Activated CD4-positive, alpha-beta T cell treated with anti-CD3 and anti-CD28 coated beads, Interleukin-10, Interleukin-2, amounts not matched to agents 100 ng/mL and 50 ng/mL, durations not matched to agents 16 hours and 8 hours (primary cell): ENCODE data around the gene NDUFA13.

Experiments
- DNase-seq: peaks from one replicate; pipeline ENCODE4 v3.0.0-alpha.2; 2020

Gene NDUFA13

GRCh38 chr19:19489804-19490204 is 26.2 kb upstream of the NDUFA13 start:
- no peak for DNase-seq

GRCh38 chr19:19490214-19490968 is 25.6 kb upstream of the NDUFA13 start:
- DNase-seq: peak; percentile 85

GRCh38 chr19:19491321-19492025 is 24.6 kb upstream of the NDUFA13 start:
- no peak for DNase-seq

- DNase-seq: no peak
These were observed 23.9 kb upstream of the NDUFA13 start for GRCh38 chr19:19492026-19492610.

GRCh38 chr19:19493841-19494546 is 22.0 kb upstream of the NDUFA13 start:
- no peak for DNase-seq

- no peak for DNase-seq
These were observed 20.1 kb upstream of the NDUFA13 start for GRCh38 chr19:19495614-19496603.

GRCh38 chr19:19498255-19498991 is 17.6 kb upstream of the NDUFA13 start:
- DNase-seq: no peak

- no peak for DNase-seq
These were observed 16.6 kb upstream of the NDUFA13 start for GRCh38 chr19:19499272-19499995.

- no peak for DNase-seq
These were observed 14.9 kb upstream of the NDUFA13 start for GRCh38 chr19:19500975-19501644.

GRCh38 chr19:19501798-19502197 is 14.2 kb upstream of the NDUFA13 start:
- DNase-seq: no peak

GRCh38 chr19:19502281-19502680 is 13.7 kb upstream of the NDUFA13 start:
- DNase-seq: no peak

GRCh38 chr19:19502808-19503602 is 13.0 kb upstream of the NDUFA13 start:
- no peak for DNase-seq

- DNase-seq: no peak
These were observed 11.0 kb upstream of the NDUFA13 start for GRCh38 chr19:19504754-19505668.

GRCh38 chr19:19505669-19506326 is 10.2 kb upstream of the NDUFA13 start:
- no peak for DNase-seq

GRCh38 chr19:19506592-19506991 is 9.4 kb upstream of the NDUFA13 start:
- no peak for DNase-seq

- DNase-seq: no peak
These were observed 8.7 kb upstream of the NDUFA13 start for GRCh38 chr19:19507354-19507753.

GRCh38 chr19:19508217-19508616 is 7.8 kb upstream of the NDUFA13 start:
- DNase-seq: no peak

- DNase-seq: no peak
These were observed 5.6 kb upstream of the NDUFA13 start for GRCh38 chr19:19510432-19510831.
